CD14-positive monocyte (primary cell): Measurements from ENCODE around the gene EPHA4. TPM values are rescaled to one million over a fixed set of nuclear protein-coding genes. Genes with fewer than 3 reads are reported as not detected.

Source experiments
- DNase-seq, 3 donors: peaks; one replicate each; pipeline ENCODE4 v3.0.0-alpha.2; 2011 to 2022
- H2AFZ ChIP-seq: 2 replicates; pipeline ENCODE4 v1.6.0; 2012; ENCODE audit warnings: mild to moderate bottlenecking, low read depth, low read length, inconsistent platforms; ENCODE audit not compliant: insufficient read depth, poor library complexity, severe bottlenecking
- H3K27ac ChIP-seq, 2 donors: 1 replicate in 1 of 2; 2 replicates in 1 of 2; pipeline ENCODE4 v1.5.1; 2012 to 2013; ENCODE audit warnings: low read length in 2 of 2, control low read depth in 1 of 2, inconsistent platforms in 1 of 2, low read depth in 1 of 2, mild to moderate bottlenecking in 1 of 2
- H3K27me3 ChIP-seq, 2 donors: one replicate each; pipeline versions ENCODE4 v1.6.0 to v1.6.1; 2011 to 2013; ENCODE audit warnings: low read length in 2 of 2; ENCODE audit not compliant: control insufficient read depth in 2 of 2, insufficient read depth in 2 of 2
- H3K36me3 ChIP-seq, 2 donors: replicated peaks in 1 of 2; 1 replicate in 1 of 2; 2 replicates in 1 of 2; pipeline versions ENCODE4 v1.5.1 to v1.6.1; 2012 to 2013; ENCODE audit warnings: low read length in 2 of 2, control low read depth in 1 of 2, inconsistent platforms in 1 of 2, mild to moderate bottlenecking in 1 of 2; ENCODE audit not compliant: insufficient read depth in 2 of 2, control insufficient read depth in 1 of 2
- H3K4me1 ChIP-seq, 2 donors: 1 replicate in 1 of 2; 2 replicates in 1 of 2; pipeline versions ENCODE4 v1.5.1 to v1.6.1; 2012 to 2013; ENCODE audit warnings: low read length in 2 of 2, control low read depth in 1 of 2, inconsistent platforms in 1 of 2, mild to moderate bottlenecking in 1 of 2, moderate library complexity in 1 of 2; ENCODE audit not compliant: insufficient read depth in 2 of 2, control insufficient read depth in 1 of 2
- H3K4me2 ChIP-seq: replicated peaks from 2 replicates; pipeline ENCODE3; 2012; ENCODE audit warnings: low read length, moderate library complexity, mild to moderate bottlenecking; ENCODE audit not compliant: poor library complexity, severe bottlenecking; ENCODE audit errors: extremely low read depth
- H3K4me3 ChIP-seq, 3 experiments: fragments of 200-600 bp in 1 of 3; sonication (generic) in 1 of 3; replicated peaks in 1 of 3; 1 replicate in 2 of 3; 2 replicates in 1 of 3; pipeline ENCODE4 v1.5.1; 2011 to 2013; ENCODE audit warnings: low read length in 3 of 3, mild to moderate bottlenecking in 3 of 3, control low read depth in 2 of 3, low read depth in 2 of 3, inconsistent platforms in 1 of 3, moderate library complexity in 1 of 3
- H3K79me2 ChIP-seq: 2 replicates; pipeline ENCODE4 v1.6.0; 2012; ENCODE audit warnings: mild to moderate bottlenecking, control low read depth, inconsistent platforms, low read length, moderate library complexity; ENCODE audit not compliant: insufficient read depth
- H3K9ac ChIP-seq: 2 replicates; pipeline ENCODE4 v1.6.0; 2017; ENCODE audit warnings: low read length, mild to moderate bottlenecking; ENCODE audit not compliant: insufficient read depth, poor library complexity, severe bottlenecking
- H3K9me3 ChIP-seq, 2 donors: replicated peaks in 1 of 2; 1 replicate in 1 of 2; 2 replicates in 1 of 2; pipeline versions ENCODE4 v1.5.1 to v1.6.1; 2012 to 2013; ENCODE audit warnings: low read length in 2 of 2, control low read depth in 1 of 2; ENCODE audit not compliant: control insufficient read depth in 1 of 2, insufficient read depth in 1 of 2
- H4K20me1 ChIP-seq: 2 replicates; pipeline ENCODE4 v1.6.0; 2012; ENCODE audit warnings: mild to moderate bottlenecking, low read length, control low read depth, moderate library complexity; ENCODE audit not compliant: insufficient read depth
- H3K27ac Mint-ChIP-seq, 7 donors: one replicate each; pipeline ENCODE4 v1.8.0; 2020; ENCODE audit warnings: mild to moderate bottlenecking in 7 of 7, mixed read lengths in 7 of 7, moderate library complexity in 6 of 7, inconsistent platforms in 2 of 7
- H3K27me3 Mint-ChIP-seq, 3 donors: one replicate each; pipeline ENCODE4 v1.8.0; 2021 to 2022; ENCODE audit warnings: low read depth in 3 of 3, mild to moderate bottlenecking in 3 of 3, mixed read lengths in 3 of 3, moderate library complexity in 3 of 3, inconsistent platforms in 1 of 3
- H3K36me3 Mint-ChIP-seq, 2 donors: one replicate each; pipeline ENCODE4 v1.8.0; 2020; ENCODE audit warnings: mixed read lengths in 2 of 2, inconsistent platforms in 1 of 2, mild to moderate bottlenecking in 1 of 2
- H3K4me1 Mint-ChIP-seq: one replicate; pipeline ENCODE4 v1.8.0; 2020; ENCODE audit warnings: mild to moderate bottlenecking, mixed read lengths
- H3K4me3 Mint-ChIP-seq, 2 donors: one replicate each; pipeline ENCODE4 v1.8.0; 2020; ENCODE audit warnings: mild to moderate bottlenecking in 2 of 2, mixed read lengths in 2 of 2, moderate library complexity in 1 of 2
- H3K9me3 Mint-ChIP-seq, 7 donors: one replicate each; pipeline ENCODE4 v1.8.0; 2020 to 2022; ENCODE audit warnings: mixed read lengths in 7 of 7, mild to moderate bottlenecking in 6 of 7, moderate library complexity in 6 of 7, inconsistent platforms in 2 of 7
- CTCF ChIP-seq: fragments of 200-600 bp; IDR thresholded peaks from one replicate; pipeline ENCODE4 v1.8.0; 2022; ENCODE audit warnings: antibody characterized with exemption, mild to moderate bottlenecking
- WGBS: methylation state at CpG from one replicate; pipeline ENCODE4 v1.1.5; 2013; ENCODE audit warnings: missing lambda C conversion rate; ENCODE audit not compliant: insufficient coverage; 5-methylcytosine and 5-hydroxymethylcytosine counted together
- intact Hi-C, 2 donors: fragments of 100-400 bp; cut with micrococcal nuclease; formaldehyde crosslinking; loops; one replicate each; pipeline versions ENCODE4 v1.15.0 to v1.15.1; 2023
- polyA plus RNA-seq, 3 donors: library from polyadenylated mRNA; depleted of rRNA in 1 of 3; unstranded in 2 of 3; stranded (reverse) in 1 of 3; fragments of 300-500 nt in 2 of 3; fragments of >200 nt in 1 of 3; fragmentation: Illumina TruSeq in 2 of 3; gene quantifications; 1 replicate in 2 of 3; 2 replicates in 1 of 3; pipeline ENCODE4 v1.2.3, GENCODE V29; 2012 to 2021

The EPHA4 gene
- polyA plus RNA-seq, 3 donors: 0.15 to 0.31 TPM; not detected in 1

- no peak overlapping the region for H2AFZ ChIP-seq
- no peaks in the 10 kb centered on the region for H3K36me3 ChIP-seq
- no peaks in the 10 kb centered on the region for H3K4me1 ChIP-seq
- H3K27me3 ChIP-seq: no peaks in the 10 kb centered on the region
- H3K9me3 ChIP-seq: no peaks in the 10 kb centered on the region
- no peaks in the 10 kb centered on the region for H4K20me1 ChIP-seq
- no peak overlapping the region for H3K4me2 ChIP-seq
- no peak overlapping the region for H3K27ac Mint-ChIP-seq
- no peaks in the 10 kb centered on the region for H3K4me1 Mint-ChIP-seq
- no peaks in the 10 kb centered on the region for H3K79me2 ChIP-seq
- 91% methylated on average over 5 of the region's 6 CpGs for WGBS
- no peaks in the 10 kb centered on the region for H3K27me3 Mint-ChIP-seq
- H3K4me3 Mint-ChIP-seq: no peak overlapping the region
- no peak overlapping the region for H3K4me3 ChIP-seq
- no peaks in the 10 kb centered on the region for H3K9me3 Mint-ChIP-seq
- H3K9ac ChIP-seq: no peak overlapping the region
- no peak for TF ChIP-seq CTCF
- no peak for DNase-seq
- intact Hi-C loops: no loop called here
- H3K36me3 Mint-ChIP-seq: no peaks in the 10 kb centered on the region
- no peak overlapping the region for H3K27ac ChIP-seq
Measured at GRCh38 chr2:221447310-221447709, 124.8 kb downstream of the EPHA4 start.

- H3K27ac Mint-ChIP-seq: no peak overlapping the region
- Histone ChIP-seq H3K27me3 (no peaks in the 10 kb centered on the region), H3K27ac (no peak overlapping the region), H3K4me3 (no peak overlapping the region), H3K9me3 (no peaks in the 10 kb centered on the region), H3K79me2 (no peaks in the 10 kb centered on the region), H3K4me1 (no peaks in the 10 kb centered on the region), H3K4me2 (no peak overlapping the region), H3K9ac (no peak overlapping the region), H2AFZ (no peak overlapping the region), H3K36me3 (no peaks in the 10 kb centered on the region), H4K20me1 (no peaks in the 10 kb centered on the region)
- no peaks in the 10 kb centered on the region for H3K36me3 Mint-ChIP-seq
- no peak for TF ChIP-seq CTCF
- peaks cover 0 to 9% (median 0%) of the 10 kb centered on the region in 7 donors for H3K9me3 Mint-ChIP-seq
- no peak for DNase-seq
- H3K4me1 Mint-ChIP-seq: no peaks in the 10 kb centered on the region
- no CpG with 5 or more reads among the region's 2 CpGs for WGBS
- intact Hi-C loops: no loop called here
- no peak overlapping the region for H3K4me3 Mint-ChIP-seq
- no peaks in the 10 kb centered on the region for H3K27me3 Mint-ChIP-seq
Measured at GRCh38 chr2:221446140-221446539, 126.0 kb downstream of the EPHA4 start.
